NCI-H2107 treated with DMSO at 0.1 percent for 48 hours (cell line): ENCODE results near the gene TRPM2.
"Not testable (repeated sequence)": the region's sequence is repeated elsewhere in the genome, so short reads cannot be mapped to it uniquely, and the experiment has no call there.

ENCODE experiments used
- DNase-seq: peaks from one replicate; lab custom pipeline; 2025; ENCODE audit not compliant: unreplicated experiment; lab: John Stamatoyannopoulos, UW

Gene TRPM2

GRCh38 chr21:44391345-44392091 is 38.1 kb downstream of the TRPM2 start:
- no peak for DNase-seq

DNA sequence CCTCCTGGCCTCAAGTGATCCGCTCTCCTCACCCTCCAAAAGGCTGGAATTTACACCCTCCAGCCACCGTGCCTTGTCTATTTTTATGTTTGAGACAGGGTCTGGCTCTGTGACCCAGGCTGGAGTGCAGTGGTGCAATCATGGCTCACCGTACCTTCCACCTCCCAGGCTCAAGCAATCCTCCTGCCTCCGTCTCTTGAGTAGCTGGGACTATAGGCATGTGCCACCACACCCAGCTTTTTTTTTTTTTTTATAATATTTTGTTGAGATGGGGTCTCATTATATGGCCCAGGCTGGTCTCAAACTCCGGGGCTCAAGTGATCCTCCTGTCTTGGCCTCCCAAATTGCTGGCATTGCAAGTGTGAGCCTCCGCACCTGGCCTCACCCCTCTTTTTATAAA is 38.8 kb downstream of the TRPM2 start:
- no peak for DNase-seq

GRCh38 chr21:44392916-44393315 is 39.5 kb downstream of the TRPM2 start:
- no peak for DNase-seq

GRCh38 chr21:44394733-44395132 is 41.3 kb downstream of the TRPM2 start:
- DNase-seq: no peak

DNA sequence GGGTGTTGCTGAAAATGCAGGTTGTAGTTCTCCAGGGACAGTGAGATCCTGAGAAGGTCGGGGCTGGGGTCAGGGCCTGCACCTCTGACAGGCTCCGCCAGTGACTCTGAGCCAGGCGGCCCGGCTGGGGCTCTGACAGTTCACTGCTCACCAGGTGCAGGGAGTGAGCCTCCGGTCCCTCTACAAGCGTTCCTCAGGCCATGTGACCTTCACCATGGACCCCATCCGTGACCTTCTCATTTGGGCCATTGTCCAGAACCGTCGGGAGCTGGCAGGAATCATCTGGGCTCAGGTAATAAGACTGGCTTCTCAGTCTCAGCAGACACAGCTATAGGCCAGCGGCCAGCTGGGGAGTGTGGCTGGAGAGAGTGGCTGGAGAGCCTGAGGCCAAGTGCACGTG is 41.8 kb downstream of the TRPM2 start:
- DNase-seq: no peak

DNA sequence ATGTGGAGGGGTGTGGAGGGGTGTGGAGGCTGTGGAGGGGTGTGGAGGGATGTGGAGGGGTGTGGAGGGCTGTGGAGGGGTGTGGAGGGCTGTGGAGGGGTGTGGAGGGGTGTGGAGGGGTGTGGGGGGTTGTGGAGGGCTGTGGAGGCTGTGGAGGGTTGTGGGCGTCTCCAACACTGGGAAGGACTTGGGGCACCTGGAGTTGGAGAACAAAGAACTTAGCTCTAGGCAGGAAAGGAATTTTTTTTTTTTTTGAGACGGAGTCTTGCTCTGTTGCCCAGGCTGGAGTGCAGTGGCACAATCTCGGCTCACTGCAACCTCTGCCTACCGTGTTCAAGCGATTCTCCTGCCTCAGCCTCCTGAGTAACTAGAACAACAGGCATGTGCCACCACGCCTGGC is 43.4 kb downstream of the TRPM2 start:
- DNase-seq: not testable (repeated sequence)

DNA sequence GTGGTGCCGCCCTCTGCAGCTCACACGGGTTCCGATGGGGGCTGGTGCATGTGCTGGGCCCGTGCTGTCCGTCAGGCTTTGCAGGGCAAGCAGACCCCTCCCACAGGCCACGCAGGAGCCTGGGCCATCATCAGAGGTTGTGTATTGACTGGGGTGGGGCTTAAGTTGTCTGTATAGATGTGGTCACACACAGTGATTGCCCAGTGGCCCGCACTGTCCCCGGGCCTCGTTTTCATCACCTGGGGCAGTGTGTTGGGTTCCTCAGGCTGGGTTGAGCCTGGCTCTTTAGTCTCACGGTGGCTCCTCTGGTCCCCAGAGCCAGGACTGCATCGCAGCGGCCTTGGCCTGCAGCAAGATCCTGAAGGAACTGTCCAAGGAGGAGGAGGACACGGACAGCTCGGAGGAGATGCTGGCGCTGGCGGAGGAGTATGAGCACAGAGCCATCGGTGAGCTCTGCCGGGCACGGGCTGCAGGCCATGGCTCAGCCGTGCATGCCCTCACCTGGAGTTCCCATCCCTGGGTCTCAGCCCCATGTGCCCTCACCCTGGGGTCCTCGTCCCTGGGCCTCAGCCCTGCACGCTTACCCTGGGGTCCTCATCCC is 44.1 kb downstream of the TRPM2 start:
- DNase-seq: no peak

DNA sequence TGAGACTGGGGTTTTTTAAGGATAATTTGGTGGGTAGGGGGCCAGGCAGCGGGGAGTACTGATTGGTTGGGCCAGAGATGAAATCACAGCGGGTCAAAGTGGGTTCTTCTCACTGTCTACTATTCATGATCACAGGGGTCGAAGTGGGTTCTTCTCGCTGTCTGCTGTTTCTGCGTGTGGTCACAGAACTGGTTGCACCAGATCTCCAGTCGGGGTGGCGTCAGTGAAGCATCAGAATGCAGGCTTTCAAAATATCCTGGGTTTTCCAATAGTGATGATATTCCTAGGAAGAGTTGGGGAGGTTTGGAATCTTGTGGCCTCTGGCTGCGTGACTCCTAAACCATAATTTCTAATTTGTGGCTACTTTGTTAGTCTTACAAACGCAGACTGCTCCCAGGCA is 45.1 kb downstream of the TRPM2 start:
- DNase-seq: no peak

GRCh38 chr21:44399151-44399954 is 45.9 kb downstream of the TRPM2 start:
- DNase-seq: no peak

DNA sequence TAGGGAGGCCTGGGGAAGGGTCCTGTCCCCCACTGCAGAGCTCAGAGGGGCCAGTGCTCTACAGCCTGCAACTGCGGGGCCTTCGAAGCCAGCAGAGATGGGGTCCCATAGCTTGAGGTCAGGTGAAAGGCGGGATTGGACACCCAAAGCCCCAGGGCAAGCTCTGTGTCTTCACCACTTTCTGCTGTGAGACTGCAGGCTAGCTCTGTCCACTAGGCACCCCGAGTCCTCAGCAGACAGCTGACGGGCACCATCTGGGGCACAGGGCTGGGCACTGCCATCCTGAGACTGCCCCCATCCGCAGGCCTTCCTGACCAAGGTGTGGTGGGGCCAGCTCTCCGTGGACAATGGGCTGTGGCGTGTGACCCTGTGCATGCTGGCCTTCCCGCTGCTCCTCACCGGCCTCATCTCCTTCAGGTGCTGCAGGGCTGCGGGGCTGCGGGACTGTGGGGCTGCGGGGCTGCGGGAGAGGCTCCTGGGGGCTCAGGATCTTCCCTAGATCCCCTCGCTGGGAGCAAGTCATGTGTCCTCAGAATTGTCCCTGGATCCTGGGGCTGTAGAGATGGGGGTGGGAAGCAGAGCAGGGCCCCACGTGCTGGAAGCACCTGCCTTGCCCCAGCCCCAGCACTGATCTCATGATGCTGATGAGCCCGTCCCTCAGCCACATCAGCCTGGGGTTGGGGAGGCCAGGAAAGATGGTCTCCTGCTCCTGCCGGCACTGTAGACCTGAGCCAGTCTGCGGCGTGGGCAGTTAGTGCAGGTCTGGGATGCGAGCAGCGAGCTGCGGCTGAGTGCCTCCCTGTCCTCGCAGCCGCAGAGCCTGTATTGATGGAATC is 46.8 kb downstream of the TRPM2 start:
- DNase-seq: no peak

GRCh38 chr21:44400791-44401385 is 47.5 kb downstream of the TRPM2 start:
- no peak for DNase-seq

- DNase-seq: no peak
Measured at GRCh38 chr21:44401386-44402160, 48.2 kb downstream of the TRPM2 start.

DNA sequence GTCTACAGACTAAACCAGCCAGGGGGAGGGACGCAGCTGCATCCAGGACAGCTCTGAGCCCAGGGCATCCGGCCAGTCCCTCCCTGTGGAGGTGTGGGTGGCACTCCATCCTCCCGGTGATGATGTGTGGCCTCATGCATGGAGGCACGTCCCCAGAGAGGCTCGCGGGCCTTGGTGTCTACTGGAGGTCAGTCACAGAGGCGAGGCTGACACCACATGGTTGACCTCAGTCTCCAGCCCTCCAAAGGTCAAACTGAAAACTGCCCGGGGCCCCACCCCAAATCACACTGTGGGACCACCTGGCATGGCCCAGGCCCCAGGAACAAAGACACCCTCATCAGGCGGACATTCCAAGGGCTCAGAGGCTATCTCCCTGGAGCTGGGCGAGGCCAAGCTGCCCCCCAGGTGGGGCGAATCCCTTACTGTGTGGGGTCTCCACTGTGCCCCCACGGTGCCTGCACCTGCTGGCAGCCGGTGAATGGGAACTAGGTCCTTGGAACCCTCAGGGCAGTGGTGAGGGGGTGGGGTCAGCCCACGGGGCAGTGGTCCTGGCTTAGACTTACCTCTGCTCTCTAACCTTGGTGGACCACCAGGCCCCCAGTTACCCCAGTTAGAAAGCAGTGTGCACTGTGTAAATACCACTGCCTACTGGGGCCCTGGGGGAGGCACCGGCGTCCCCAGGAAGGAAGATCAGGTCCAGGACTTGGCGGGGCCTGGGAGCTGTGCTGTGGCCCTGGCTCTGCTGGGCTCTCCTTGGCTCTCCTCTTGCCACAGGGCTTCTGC is 49.1 kb downstream of the TRPM2 start:
- DNase-seq: no peak

DNA sequence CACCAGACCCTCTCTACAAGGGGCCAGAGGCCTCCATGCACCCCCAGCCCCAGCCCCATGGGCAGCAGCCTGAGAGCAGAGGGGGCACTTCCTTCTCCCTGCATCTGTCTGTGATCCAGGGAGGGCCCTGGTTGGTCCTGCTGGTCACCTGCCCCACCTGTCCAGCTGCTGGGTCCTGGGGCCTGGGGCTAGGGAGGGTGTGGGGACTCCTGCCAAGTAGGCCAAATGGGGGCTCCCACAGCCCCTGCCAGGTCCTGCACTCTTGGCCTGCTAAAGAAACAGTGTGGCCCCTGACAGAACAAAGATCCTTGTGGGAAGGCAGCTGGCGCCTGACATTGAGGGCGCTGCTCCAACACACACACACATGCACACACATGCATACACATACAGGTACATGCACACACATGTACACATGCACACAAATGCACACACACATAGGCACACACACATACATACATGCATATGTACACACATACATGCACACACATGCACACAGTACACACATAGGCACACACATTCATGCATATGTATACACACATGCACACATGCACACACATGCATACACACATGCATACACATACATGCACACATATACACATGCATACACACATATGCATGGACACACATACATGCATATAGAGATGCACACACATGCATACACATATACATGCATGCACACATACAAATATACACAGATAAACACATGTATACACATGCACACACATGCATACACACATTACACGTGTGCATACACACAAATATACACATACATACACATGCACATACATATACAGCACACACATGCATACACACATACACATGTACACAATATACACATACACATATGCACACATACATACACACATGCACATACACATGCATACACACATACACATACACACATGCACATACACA is 49.9 kb downstream of the TRPM2 start:
- no peak for DNase-seq

GRCh38 chr21:44404482-44404881 is 51.1 kb downstream of the TRPM2 start:
- DNase-seq: not testable (repeated sequence)

GRCh38 chr21:44405091-44405947 is 51.9 kb downstream of the TRPM2 start:
- DNase-seq: no peak
